ENCODE measurements around the gene PRSS57. TPM values are rescaled to one million over a fixed set of nuclear protein-coding genes. Genes with fewer than 3 reads are reported as not detected.
A peak's percentile ranks its signal among the peaks of the same experiment; 100 is the strongest.

PRSS57 gene
- total and polyA plus RNA-seq, 2 of the 13 experiments (the other 11 are each of a cell fraction or from before 2014, with no cell fraction given) = 0.12 TPM; not detected in 1

DNA sequence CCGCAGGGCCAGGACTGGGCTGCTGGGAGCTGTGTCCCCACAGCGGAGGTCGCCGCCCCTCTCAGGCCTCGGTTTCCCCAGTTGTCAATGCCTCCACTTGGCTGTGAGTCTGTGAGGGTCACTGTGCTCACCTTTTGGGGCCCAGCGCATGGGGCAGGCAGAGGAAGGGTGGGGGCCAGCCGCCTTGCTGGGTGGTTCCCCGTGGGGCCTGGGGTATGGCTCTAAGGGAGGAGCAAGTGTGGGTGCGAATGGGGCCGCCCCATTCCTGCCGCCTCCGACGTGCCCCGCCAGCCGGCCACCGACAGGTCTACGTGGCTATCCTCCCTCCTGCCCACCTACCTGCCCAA, 56.4 kb downstream of the PRSS57 start:
- Histone ChIP-seq H3K27me3 (ENCODE audit: control insufficient read depth in 1 of 2, insufficient read depth in 2 of 2, low read length in 2 of 2) (no peaks in the 10 kb centered on the region), H3K36me3 (replicated peaks in 1 of 2; ENCODE audit: control insufficient read depth in 1 of 2, insufficient read depth in 2 of 2, low read length in 2 of 2) (no peaks in the 10 kb centered on the region), H3K4me1 (ENCODE audit: insufficient read depth, low read length) (peaks cover 16% of the 10 kb centered on the region), H2AFZ (ENCODE audit: low read length) (no peak overlapping the region), H3K9ac (ENCODE audit: insufficient read depth, low read depth, low read length) (0 out of 2 replicates have a peak overlapping the region, but pooled peaks have one; percentile 15), H3K79me2 (ENCODE audit: insufficient read depth, low read length) (no peaks in the 10 kb centered on the region), H3K27ac (ENCODE audit: extremely low read length, insufficient read depth, low read length) (no peak overlapping the region), H3K4me3 (replicated peaks in 1 of 3; ENCODE audit: insufficient read depth in 1 of 3, low read depth in 2 of 3, low read length in 3 of 3) (peak overlapping the region in 2 of 3 experiments; percentile 56 to 61; a peak in 3 of 6 replicates), H3K4me2 (ENCODE audit: low read depth, low read length) (peak overlapping the region; percentile 63; the same call in 1 of the 2 replicates), H3K9me3 (ENCODE audit: low read length) (no peaks in the 10 kb centered on the region), H4K20me1 (ENCODE audit: insufficient read depth, low read length) (no peaks in the 10 kb centered on the region)
- in situ Hi-C loops (cut with HindIII; ENCODE audit: extremely low pct_ligation_motif_present, low pct_unique_long_range_greater_than_20kb) (no loop called here), intact Hi-C loops (cut with micrococcal nuclease; ENCODE audit: unreplicated experiment) (no loop called here)
- WGBS (ENCODE audit: low lambda C conversion rate) = 80% methylated on average over 1 of the region's 17 CpGs
- no TSS peak for BruUV-seq (replicated peaks)
- DNase-seq (ENCODE audit: low spot score) (no peak), ATAC-seq (no peak), FAIRE-seq (no peak)
- CTCF ChIA-PET (ENCODE audit: low intra/inter-chr PET ratio, low total read pairs) = no interaction called here
- POLR2A ChIA-PET = no interaction called here
- TF ChIP-seq ZNF768 (CRISPR knock-in tag; IDR thresholded peaks at IDR 0.05) (no peak), AGO2 (optimal IDR thresholded peaks at IDR 0.05; ENCODE audit: low read depth, low read length) (peak; percentile 47)

Other genes starting within 250 kb of the PRSS57 start
- gene SHC2, start 234.4 kb downstream of the PRSS57 start, total RNA-seq (2016; rRNA removed; fragmentation: Illumina TruSeq; extraction: Trizol) = 4.8 and 9.0 TPM in 2 replicates
- gene SHC2, start 234.4 kb downstream of the PRSS57 start, polyA plus RNA-seq (2011; rRNA removed) = 18.3 and 35.8 TPM in 2 replicates
- gene MADCAM1, start 199.0 kb downstream of the PRSS57 start, total RNA-seq (2016; rRNA removed; fragmentation: Illumina TruSeq; extraction: Trizol) = 0.21 and 0.33 TPM in 2 replicates
- gene MADCAM1, start 199.0 kb downstream of the PRSS57 start, polyA plus RNA-seq (2011; rRNA removed) = 0.29 and 0.39 TPM in 2 replicates
- 4.2 and 6.2 TPM in 2 replicates for gene TPGS1, start 188.0 kb downstream of the PRSS57 start, total RNA-seq (2016; rRNA removed; fragmentation: Illumina TruSeq; extraction: Trizol)
- 1.1 and 2.0 TPM in 2 replicates for gene TPGS1, start 188.0 kb downstream of the PRSS57 start, polyA plus RNA-seq (2011; rRNA removed)
- 119 and 138 TPM in 2 replicates for gene CDC34, start 163.7 kb downstream of the PRSS57 start, total RNA-seq (2016; rRNA removed; fragmentation: Illumina TruSeq; extraction: Trizol)
- 140 and 150 TPM in 2 replicates for gene CDC34, start 163.7 kb downstream of the PRSS57 start, polyA plus RNA-seq (2011; rRNA removed)
- gene GZMM, start 151.4 kb downstream of the PRSS57 start, total RNA-seq (2016; rRNA removed; fragmentation: Illumina TruSeq; extraction: Trizol) = not detected in 2 replicates
- 0.07 TPM in 1 of 2 replicates, not detected in the other for gene GZMM, start 151.4 kb downstream of the PRSS57 start, polyA plus RNA-seq (2011; rRNA removed)
- 136 and 309 TPM in 2 replicates for gene BSG, start 122.9 kb downstream of the PRSS57 start, total RNA-seq (2016; rRNA removed; fragmentation: Illumina TruSeq; extraction: Trizol)
- gene BSG, start 122.9 kb downstream of the PRSS57 start, polyA plus RNA-seq (2011; rRNA removed) = 754 and 1,057 TPM in 2 replicates
- gene HCN2, start 105.6 kb downstream of the PRSS57 start, total RNA-seq (2016; rRNA removed; fragmentation: Illumina TruSeq; extraction: Trizol) = not detected in 2 replicates
- 0.01 and 0.05 TPM in 2 replicates for gene HCN2, start 105.6 kb downstream of the PRSS57 start, polyA plus RNA-seq (2011; rRNA removed)
- 52.5 and 78.0 TPM in 2 replicates for gene POLRMT, start 61.9 kb downstream of the PRSS57 start, total RNA-seq (2016; rRNA removed; fragmentation: Illumina TruSeq; extraction: Trizol)
- gene POLRMT, start 61.9 kb downstream of the PRSS57 start, polyA plus RNA-seq (2011; rRNA removed) = 101 and 114 TPM in 2 replicates
- 0.24 TPM in 1 of 2 replicates, not detected in the other for gene FGF22, start 55.6 kb downstream of the PRSS57 start, total RNA-seq (2016; rRNA removed; fragmentation: Illumina TruSeq; extraction: Trizol)
- 0.07 TPM in 1 of 2 replicates, not detected in the other for gene FGF22, start 55.6 kb downstream of the PRSS57 start, polyA plus RNA-seq (2011; rRNA removed)
- 18.5 and 34.0 TPM in 2 replicates for gene RNF126, start 32.2 kb downstream of the PRSS57 start, total RNA-seq (2016; rRNA removed; fragmentation: Illumina TruSeq; extraction: Trizol)
- 23.2 and 24.6 TPM in 2 replicates for gene RNF126, start 32.2 kb downstream of the PRSS57 start, polyA plus RNA-seq (2011; rRNA removed)
- 5.8 and 13.5 TPM in 2 replicates for gene FSTL3, start 19.1 kb downstream of the PRSS57 start, total RNA-seq (2016; rRNA removed; fragmentation: Illumina TruSeq; extraction: Trizol)
- 15.6 and 30.9 TPM in 2 replicates for gene FSTL3, start 19.1 kb downstream of the PRSS57 start, polyA plus RNA-seq (2011; rRNA removed)
- gene PALM, start 13.5 kb upstream of the PRSS57 start, total RNA-seq (2016; rRNA removed; fragmentation: Illumina TruSeq; extraction: Trizol) = 9.7 and 10.8 TPM in 2 replicates
- 4.0 and 5.4 TPM in 2 replicates for gene PALM, start 13.5 kb upstream of the PRSS57 start, polyA plus RNA-seq (2011; rRNA removed)
- 1.1 and 1.3 TPM in 2 replicates for gene MISP, start 55.7 kb upstream of the PRSS57 start, total RNA-seq (2016; rRNA removed; fragmentation: Illumina TruSeq; extraction: Trizol)
- gene MISP, start 55.7 kb upstream of the PRSS57 start, polyA plus RNA-seq (2011; rRNA removed) = 0.67 and 0.71 TPM in 2 replicates
- 188 and 195 TPM in 2 replicates for gene PTBP1, start 102.0 kb upstream of the PRSS57 start, total RNA-seq (2016; rRNA removed; fragmentation: Illumina TruSeq; extraction: Trizol)
- gene PTBP1, start 102.0 kb upstream of the PRSS57 start, polyA plus RNA-seq (2011; rRNA removed) = 288 and 314 TPM in 2 replicates
- 0.07 TPM in 1 of 2 replicates, not detected in the other for gene PLPPR3, start 126.5 kb upstream of the PRSS57 start, total RNA-seq (2016; rRNA removed; fragmentation: Illumina TruSeq; extraction: Trizol)
- gene PLPPR3, start 126.5 kb upstream of the PRSS57 start, polyA plus RNA-seq (2011; rRNA removed) = 0.16 and 0.17 TPM in 2 replicates
- gene AZU1, start 132.4 kb upstream of the PRSS57 start, total RNA-seq (2016; rRNA removed; fragmentation: Illumina TruSeq; extraction: Trizol) = not detected in 2 replicates
- 0.08 TPM in 1 of 2 replicates, not detected in the other for gene AZU1, start 132.4 kb upstream of the PRSS57 start, polyA plus RNA-seq (2011; rRNA removed)
- not detected in 2 replicates for gene PRTN3, start 145.5 kb upstream of the PRSS57 start, total RNA-seq (2016; rRNA removed; fragmentation: Illumina TruSeq; extraction: Trizol)
- 0.10 TPM in 1 of 2 replicates, not detected in the other for gene PRTN3, start 145.5 kb upstream of the PRSS57 start, polyA plus RNA-seq (2011; rRNA removed)
- not detected in 2 replicates for gene ELANE, start 156.9 kb upstream of the PRSS57 start, total RNA-seq (2016; rRNA removed; fragmentation: Illumina TruSeq; extraction: Trizol)
- gene ELANE, start 156.9 kb upstream of the PRSS57 start, polyA plus RNA-seq (2011; rRNA removed) = not detected in 2 replicates
- 3.6 and 4.6 TPM in 2 replicates for gene CFD, start 164.2 kb upstream of the PRSS57 start, total RNA-seq (2016; rRNA removed; fragmentation: Illumina TruSeq; extraction: Trizol)
- 2.3 and 3.9 TPM in 2 replicates for gene CFD, start 164.2 kb upstream of the PRSS57 start, polyA plus RNA-seq (2011; rRNA removed)
- 14.8 and 18.4 TPM in 2 replicates for gene MED16, start 197.7 kb upstream of the PRSS57 start, total RNA-seq (2016; rRNA removed; fragmentation: Illumina TruSeq; extraction: Trizol)
- gene MED16, start 197.7 kb upstream of the PRSS57 start, polyA plus RNA-seq (2011; rRNA removed) = 13.3 and 16.9 TPM in 2 replicates
- under 0.01 TPM in 1 of 2 replicates, not detected in the other for gene RNU6-9, start 198.0 kb upstream of the PRSS57 start, total RNA-seq (2016; rRNA removed; fragmentation: Illumina TruSeq; extraction: Trizol)
- not detected in 2 replicates for gene RNU6-9, start 198.0 kb upstream of the PRSS57 start, polyA plus RNA-seq (2011; rRNA removed)
- 21.8 and 26.2 TPM in 2 replicates for gene R3HDM4, start 217.8 kb upstream of the PRSS57 start, total RNA-seq (2016; rRNA removed; fragmentation: Illumina TruSeq; extraction: Trizol)
- 26.9 and 40.4 TPM in 2 replicates for gene R3HDM4, start 217.8 kb upstream of the PRSS57 start, polyA plus RNA-seq (2011; rRNA removed)
- 3.9 and 10.2 TPM in 2 replicates for gene KISS1R, start 221.9 kb upstream of the PRSS57 start, total RNA-seq (2016; rRNA removed; fragmentation: Illumina TruSeq; extraction: Trizol)
- 1.1 and 1.5 TPM in 2 replicates for gene KISS1R, start 221.9 kb upstream of the PRSS57 start, polyA plus RNA-seq (2011; rRNA removed)
- 53.8 and 71.3 TPM in 2 replicates for gene ARID3A, start 230.6 kb upstream of the PRSS57 start, total RNA-seq (2016; rRNA removed; fragmentation: Illumina TruSeq; extraction: Trizol)
- 77.9 and 102 TPM in 2 replicates for gene ARID3A, start 230.6 kb upstream of the PRSS57 start, polyA plus RNA-seq (2011; rRNA removed)

All from HepG2 (cell line).